ENCODE results near the gene SDS.

The SDS gene

DNA sequence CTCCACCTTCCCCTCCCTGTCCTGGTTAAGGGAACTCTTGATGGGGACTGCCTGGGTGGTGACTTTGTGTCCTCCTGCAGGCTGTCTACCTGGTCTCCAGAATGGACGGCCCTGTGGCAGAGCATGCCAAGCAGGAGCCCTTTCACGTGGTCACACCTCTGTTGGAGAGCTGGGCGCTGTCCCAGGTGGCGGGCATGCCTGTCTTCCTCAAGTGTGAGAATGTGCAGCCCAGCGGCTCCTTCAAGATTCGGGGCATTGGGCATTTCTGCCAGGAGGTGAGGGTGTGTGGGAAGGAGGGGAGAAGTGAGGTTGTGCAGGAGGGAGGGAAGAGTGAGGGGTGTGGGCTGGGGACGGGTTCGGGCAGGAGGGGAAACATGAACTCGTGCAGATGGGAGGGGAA is 24.2 kb upstream of the SDS start:
- H3K9me3 ChIP-seq (ENCODE audit: control insufficient read depth, low read length), result no peaks in the 10 kb centered on the region
- H3K36me3 ChIP-seq (ENCODE audit: control insufficient read depth, insufficient read depth, low read length), result no peaks in the 10 kb centered on the region
- no peak overlapping the region for H3K27ac ChIP-seq (ENCODE audit: insufficient read depth, low read length, poor library complexity, severe bottlenecking)
- no peaks in the 10 kb centered on the region for H3K4me1 ChIP-seq (ENCODE audit: control insufficient read depth, insufficient read depth, low read length, poor library complexity, severe bottlenecking)
- DNase-seq, result no peak
- H3K27me3 ChIP-seq (replicated peaks; ENCODE audit: control insufficient read depth, insufficient read depth, low read length, poor library complexity, severe bottlenecking), result no peaks in the 10 kb centered on the region
- H3K4me3 ChIP-seq (ENCODE audit: insufficient read depth, low read depth, low read length, poor library complexity, severe bottlenecking), result no peak overlapping the region

DNA sequence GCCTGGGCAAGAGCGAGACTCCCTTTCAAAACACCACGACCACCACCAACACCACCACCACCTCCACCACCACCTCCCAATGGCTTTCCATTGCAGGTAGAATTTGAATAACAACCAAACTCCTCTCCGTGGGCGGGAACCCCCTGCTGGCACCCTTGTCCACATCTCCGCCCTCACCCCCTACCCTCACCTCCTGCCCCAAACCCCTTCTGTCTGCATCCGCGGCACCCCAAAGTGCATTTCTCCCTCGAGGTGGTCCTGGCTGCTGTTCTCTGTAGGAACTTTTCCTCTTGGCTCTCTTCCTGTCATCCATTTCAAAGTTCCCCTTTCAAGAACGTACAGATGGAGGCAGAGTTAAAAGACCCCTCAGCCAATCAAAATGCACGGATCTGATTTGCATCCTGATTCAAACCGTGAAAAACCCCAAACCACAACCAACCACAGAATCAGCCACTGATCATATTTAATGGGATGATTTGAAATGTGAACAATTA is 22.3 kb upstream of the SDS start:
- Histone ChIP-seq H3K9me3 (ENCODE audit: control insufficient read depth, low read length) (no peaks in the 10 kb centered on the region), H3K27ac (ENCODE audit: insufficient read depth, low read length, poor library complexity, severe bottlenecking) (no peak overlapping the region), H3K4me1 (ENCODE audit: control insufficient read depth, insufficient read depth, low read length, poor library complexity, severe bottlenecking) (no peaks in the 10 kb centered on the region), H3K4me3 (ENCODE audit: insufficient read depth, low read depth, low read length, poor library complexity, severe bottlenecking) (no peak overlapping the region), H3K27me3 (replicated peaks; ENCODE audit: control insufficient read depth, insufficient read depth, low read length, poor library complexity, severe bottlenecking) (no peaks in the 10 kb centered on the region), H3K36me3 (ENCODE audit: control insufficient read depth, insufficient read depth, low read length) (no peaks in the 10 kb centered on the region)
- DNase-seq, result no peak

DNA sequence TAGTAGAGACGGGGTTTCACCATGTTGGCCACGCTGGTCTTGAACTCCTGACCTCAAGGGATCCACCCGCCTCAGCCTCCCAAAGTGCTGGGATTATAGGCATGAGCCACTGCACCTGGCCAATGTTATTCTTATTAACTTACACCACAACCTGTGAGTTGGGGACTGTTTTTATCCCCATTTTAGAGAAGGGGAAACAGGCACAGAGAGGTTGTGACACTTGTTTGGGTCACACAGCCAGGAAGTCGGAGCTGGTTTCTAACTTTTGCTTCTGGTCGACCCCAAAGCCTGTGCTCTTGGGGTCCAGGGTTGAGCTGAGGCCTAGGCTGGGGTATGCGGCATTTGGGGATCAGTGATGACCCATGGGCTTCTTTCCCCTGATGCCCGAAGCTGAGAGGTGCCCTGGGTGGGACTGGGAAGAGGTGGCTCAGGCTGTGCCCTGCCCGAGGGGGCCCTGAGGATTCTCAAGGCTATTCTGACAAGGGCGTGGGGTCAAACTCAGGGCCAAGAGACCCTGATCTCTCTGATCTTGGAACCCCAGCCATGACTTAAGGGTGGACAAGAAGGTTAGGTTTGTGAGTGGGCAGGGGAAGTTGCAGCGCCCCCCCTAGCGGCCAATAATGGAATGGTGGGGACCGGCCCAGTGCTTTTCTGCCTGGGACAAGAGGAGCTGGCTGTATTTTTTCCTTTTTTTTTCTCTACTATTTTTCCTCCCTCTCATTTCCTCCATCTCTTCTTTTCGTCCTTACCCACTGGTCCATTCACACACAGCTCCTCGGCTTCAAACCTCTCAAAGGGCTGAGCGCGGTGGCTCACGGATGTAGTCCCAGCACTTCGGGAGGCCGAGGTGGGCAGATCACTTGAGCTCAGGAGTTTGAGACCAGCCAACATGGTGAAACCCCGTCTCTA is 21.5 kb upstream of the SDS start:
- peak in 2 of 3 donors; percentile 4 to 22 for DNase-seq
- Histone ChIP-seq H3K4me3 (ENCODE audit: insufficient read depth, low read depth, low read length, poor library complexity, severe bottlenecking) (no peak overlapping the region), H3K27ac (ENCODE audit: insufficient read depth, low read length, poor library complexity, severe bottlenecking) (no peak overlapping the region), H3K36me3 (ENCODE audit: control insufficient read depth, insufficient read depth, low read length) (no peaks in the 10 kb centered on the region), H3K27me3 (replicated peaks; ENCODE audit: control insufficient read depth, insufficient read depth, low read length, poor library complexity, severe bottlenecking) (no peaks in the 10 kb centered on the region), H3K9me3 (ENCODE audit: control insufficient read depth, low read length) (no peaks in the 10 kb centered on the region), H3K4me1 (ENCODE audit: control insufficient read depth, insufficient read depth, low read length, poor library complexity, severe bottlenecking) (no peaks in the 10 kb centered on the region)

DNA sequence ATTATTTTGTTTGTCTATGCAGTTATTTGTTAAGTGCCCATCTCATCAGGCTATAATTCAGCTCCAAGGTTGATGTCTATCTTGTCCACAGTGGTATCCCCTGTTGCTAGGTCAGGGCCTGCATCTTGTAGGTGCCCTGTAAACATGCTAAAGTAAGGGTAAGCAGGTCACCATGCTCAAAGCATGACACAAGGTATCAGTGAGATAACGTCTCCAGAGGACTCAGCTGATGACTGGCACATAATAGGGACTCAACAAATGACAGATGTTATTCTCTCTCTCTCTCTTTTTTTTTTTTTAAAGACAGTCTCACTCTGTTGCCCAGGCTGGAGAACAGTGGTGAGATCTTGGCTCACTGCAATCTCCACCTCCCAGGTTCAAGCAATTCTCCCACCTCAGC is 20.8 kb upstream of the SDS start:
- H3K27ac ChIP-seq (ENCODE audit: insufficient read depth, low read length, poor library complexity, severe bottlenecking), result no peak overlapping the region
- H3K27me3 ChIP-seq (replicated peaks; ENCODE audit: control insufficient read depth, insufficient read depth, low read length, poor library complexity, severe bottlenecking), result no peaks in the 10 kb centered on the region
- no peak for DNase-seq
- no peaks in the 10 kb centered on the region for H3K9me3 ChIP-seq (ENCODE audit: control insufficient read depth, low read length)
- H3K36me3 ChIP-seq (ENCODE audit: control insufficient read depth, insufficient read depth, low read length), result no peaks in the 10 kb centered on the region
- H3K4me1 ChIP-seq (ENCODE audit: control insufficient read depth, insufficient read depth, low read length, poor library complexity, severe bottlenecking), result no peaks in the 10 kb centered on the region
- no peak overlapping the region for H3K4me3 ChIP-seq (ENCODE audit: insufficient read depth, low read depth, low read length, poor library complexity, severe bottlenecking)

DNA sequence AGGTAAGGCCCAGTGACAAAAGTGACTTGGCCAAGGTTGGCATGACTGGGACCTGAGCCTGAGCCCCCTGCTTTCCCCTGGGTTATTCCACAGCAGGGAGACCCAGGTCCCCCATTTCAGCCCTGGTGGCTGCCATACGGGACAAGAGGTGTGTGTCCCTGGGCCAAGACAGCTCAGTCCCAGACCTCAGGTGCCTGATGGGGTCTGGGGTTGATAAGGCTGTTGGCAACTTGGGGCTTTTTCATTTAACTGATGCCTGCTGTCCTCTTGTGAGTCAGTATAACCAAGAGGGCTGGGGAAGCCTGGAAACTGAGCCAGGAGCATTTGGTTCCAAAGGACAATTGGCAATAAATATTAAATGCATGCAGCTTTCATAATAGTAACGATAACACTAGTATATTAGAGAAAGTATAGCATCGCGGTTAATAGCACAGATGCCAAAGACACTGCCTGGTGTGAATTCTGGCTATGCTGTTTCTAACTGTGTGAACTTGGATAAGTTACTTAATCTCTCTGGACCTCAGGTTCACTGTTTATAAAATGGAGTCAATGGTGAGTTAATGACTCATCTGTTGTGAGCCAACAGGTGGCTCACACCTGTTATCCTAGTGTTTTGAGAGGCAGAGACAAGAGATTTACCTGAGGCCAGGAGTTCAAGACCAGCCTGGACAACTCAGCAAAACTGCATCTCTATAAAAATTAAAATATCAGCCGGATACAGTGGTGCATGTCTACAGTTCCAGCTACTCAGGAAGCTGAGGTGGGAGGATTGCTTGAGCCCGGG is 19.4 kb upstream of the SDS start:
- no peak overlapping the region for H3K4me3 ChIP-seq (ENCODE audit: insufficient read depth, low read depth, low read length, poor library complexity, severe bottlenecking)
- H3K36me3 ChIP-seq (ENCODE audit: control insufficient read depth, insufficient read depth, low read length), result no peaks in the 10 kb centered on the region
- H3K9me3 ChIP-seq (ENCODE audit: control insufficient read depth, low read length), result no peaks in the 10 kb centered on the region
- H3K27me3 ChIP-seq (replicated peaks; ENCODE audit: control insufficient read depth, insufficient read depth, low read length, poor library complexity, severe bottlenecking), result no peaks in the 10 kb centered on the region
- no peak for DNase-seq
- no peak overlapping the region for H3K27ac ChIP-seq (ENCODE audit: insufficient read depth, low read length, poor library complexity, severe bottlenecking)
- H3K4me1 ChIP-seq (ENCODE audit: control insufficient read depth, insufficient read depth, low read length, poor library complexity, severe bottlenecking), result no peaks in the 10 kb centered on the region

DNA sequence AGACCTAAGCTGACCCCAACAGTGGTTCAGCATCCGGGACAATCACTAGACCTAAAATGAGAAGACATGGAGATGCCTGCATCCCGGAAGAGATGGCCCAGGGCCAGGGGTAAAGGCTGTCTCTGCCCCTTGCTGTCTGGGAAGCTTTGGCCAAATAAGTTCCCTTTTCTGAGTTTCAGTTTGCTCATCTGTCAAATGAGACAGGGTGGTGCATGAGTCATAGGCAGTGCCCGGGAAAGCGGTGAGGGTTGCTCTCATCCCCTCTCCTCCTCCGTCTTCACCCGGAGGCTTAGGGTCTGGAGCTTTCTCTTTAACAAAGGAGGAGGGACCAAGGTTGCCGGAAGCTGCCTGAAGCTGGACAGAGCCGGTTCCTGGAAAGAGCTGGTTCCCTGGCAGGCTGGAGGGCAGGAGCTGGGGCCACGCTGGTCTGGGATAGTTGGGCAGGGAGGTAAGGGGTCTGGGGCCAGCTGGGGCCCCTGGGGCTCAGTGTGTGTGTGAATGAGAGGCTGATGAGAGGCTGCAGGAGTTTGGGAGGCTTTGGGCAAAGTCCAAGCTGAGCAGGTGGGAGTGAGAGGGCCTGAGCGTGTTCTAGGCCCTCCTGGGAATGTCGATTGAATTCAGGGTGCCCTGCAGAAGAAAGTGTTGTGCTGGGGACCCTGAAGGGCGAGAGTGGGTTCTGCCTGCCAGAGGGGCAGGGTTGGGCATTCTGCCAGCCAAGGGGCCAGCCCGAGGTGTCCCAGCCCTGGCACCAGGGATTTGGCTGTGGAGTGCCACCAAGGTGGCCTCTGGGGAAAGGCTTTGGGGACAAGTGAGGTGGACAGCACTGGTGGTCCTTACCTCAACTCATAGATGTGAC is 18.6 kb upstream of the SDS start, which contains the start of gene SDSL:
SDSL (plus strand) TSS at position 351 of the 856 bp plus-strand sequence. CDS start 5,603 bp downstream, outside the sequence.
- Histone ChIP-seq H3K36me3 (ENCODE audit: control insufficient read depth, insufficient read depth, low read length) (no peaks in the 10 kb centered on the region), H3K9me3 (ENCODE audit: control insufficient read depth, low read length) (no peaks in the 10 kb centered on the region), H3K4me3 (ENCODE audit: insufficient read depth, low read depth, low read length, poor library complexity, severe bottlenecking) (no peak within 1 kb of the TSS), H3K27ac (ENCODE audit: insufficient read depth, low read length, poor library complexity, severe bottlenecking) (no peak within 1 kb of the TSS), H3K27me3 (replicated peaks; ENCODE audit: control insufficient read depth, insufficient read depth, low read length, poor library complexity, severe bottlenecking) (no peaks in the 10 kb centered on the region), H3K4me1 (ENCODE audit: control insufficient read depth, insufficient read depth, low read length, poor library complexity, severe bottlenecking) (no peaks in the 10 kb centered on the region)
- no peak for DNase-seq

DNA sequence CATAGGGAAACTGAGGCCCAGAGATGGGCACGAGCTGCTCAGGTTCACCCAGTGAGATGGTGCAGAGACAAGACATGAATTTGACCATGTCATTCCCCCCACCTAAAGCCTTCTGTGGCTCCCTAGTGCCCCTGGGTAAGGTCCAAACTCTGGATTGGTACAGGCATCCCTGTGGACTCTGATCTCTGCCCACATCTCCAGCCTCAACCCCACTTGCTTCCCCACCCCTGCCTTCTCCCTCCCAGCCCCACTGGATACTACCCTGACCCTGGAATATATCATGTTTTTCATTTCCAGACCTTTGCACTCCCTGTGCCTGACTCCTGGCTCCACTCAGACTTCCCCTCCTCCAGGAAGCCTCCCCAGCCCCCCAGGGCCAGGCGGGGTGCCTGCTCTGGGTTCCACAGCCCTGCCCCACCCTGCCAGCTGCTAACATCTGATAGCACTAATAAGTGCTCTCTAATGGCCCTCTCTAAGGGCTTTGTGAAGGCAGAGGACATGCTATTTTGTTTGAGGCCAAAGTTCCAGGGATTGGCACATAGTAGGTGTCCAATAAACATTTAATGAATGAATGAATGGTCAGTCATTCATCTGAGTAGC is 17.4 kb upstream of the SDS start:
- H3K27me3 ChIP-seq (replicated peaks; ENCODE audit: control insufficient read depth, insufficient read depth, low read length, poor library complexity, severe bottlenecking), result no peaks in the 10 kb centered on the region
- no peaks in the 10 kb centered on the region for H3K9me3 ChIP-seq (ENCODE audit: control insufficient read depth, low read length)
- H3K36me3 ChIP-seq (ENCODE audit: control insufficient read depth, insufficient read depth, low read length), result no peaks in the 10 kb centered on the region
- no peak overlapping the region for H3K4me3 ChIP-seq (ENCODE audit: insufficient read depth, low read depth, low read length, poor library complexity, severe bottlenecking)
- H3K27ac ChIP-seq (ENCODE audit: insufficient read depth, low read length, poor library complexity, severe bottlenecking), result no peak overlapping the region
- H3K4me1 ChIP-seq (ENCODE audit: control insufficient read depth, insufficient read depth, low read length, poor library complexity, severe bottlenecking), result no peaks in the 10 kb centered on the region
- no peak for DNase-seq

DNA sequence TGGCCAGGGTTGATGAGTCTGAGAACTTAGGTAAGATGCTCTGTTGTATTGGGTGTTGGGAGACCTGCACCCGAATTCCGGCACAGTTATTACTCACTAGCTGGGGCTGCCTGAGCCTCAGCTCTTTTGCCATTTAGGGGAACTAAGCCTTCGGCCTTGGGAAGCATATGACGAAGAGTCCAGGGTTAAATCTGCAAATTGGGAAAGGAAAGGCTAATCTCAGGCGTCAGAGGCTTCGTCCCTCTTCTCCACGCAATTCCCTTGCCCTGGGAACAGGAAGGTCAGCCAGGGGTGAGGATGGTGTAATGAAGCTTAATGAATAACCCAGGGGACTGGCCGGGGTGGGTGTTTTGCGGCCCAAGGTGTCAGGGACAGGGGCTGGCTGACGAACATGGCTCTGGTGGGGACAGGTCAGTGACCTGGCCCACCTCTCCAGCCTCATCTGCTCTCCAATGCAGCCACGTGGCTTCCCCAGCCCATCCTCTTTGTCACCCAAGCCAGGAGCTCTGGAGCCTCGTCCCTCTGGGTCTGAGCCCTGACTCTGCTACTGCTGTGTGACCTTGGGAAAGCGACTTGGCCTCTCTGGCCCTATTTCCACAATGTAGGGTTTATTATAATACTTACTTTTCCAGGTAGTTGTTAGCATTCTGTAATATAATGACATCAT is 14.7 kb upstream of the SDS start:
- H3K27ac ChIP-seq (ENCODE audit: insufficient read depth, low read length, poor library complexity, severe bottlenecking), result no peak overlapping the region

More for the DNA sequence above, 14.7 kb upstream of the SDS start:
- Histone ChIP-seq H3K9me3 (ENCODE audit: control insufficient read depth, low read length) (no peaks in the 10 kb centered on the region), H3K4me1 (ENCODE audit: control insufficient read depth, insufficient read depth, low read length, poor library complexity, severe bottlenecking) (no peaks in the 10 kb centered on the region), H3K27me3 (replicated peaks; ENCODE audit: control insufficient read depth, insufficient read depth, low read length, poor library complexity, severe bottlenecking) (no peaks in the 10 kb centered on the region), H3K4me3 (ENCODE audit: insufficient read depth, low read depth, low read length, poor library complexity, severe bottlenecking) (no peak overlapping the region), H3K36me3 (ENCODE audit: control insufficient read depth, insufficient read depth, low read length) (no peaks in the 10 kb centered on the region)
- no peak for DNase-seq
